Dedifferentiated amniotic fluid mesenchymal stem cell (primary cell): ENCODE data around the gene TIMP1.

ENCODE experiments used
- DNase-seq: peaks from one replicate; pipeline ENCODE4 v3.0.0-alpha.2; 2016; ENCODE audit errors: extremely low spot score

TIMP1 gene

GRCh38 chrX:47634871-47635575, 52.8 kb downstream of the TIMP1 start:
- no peak for DNase-seq
